Lower leg skin (tissue), 4 donors: ENCODE data around the gene WBP2. TPM values are rescaled to one million over a fixed set of nuclear protein-coding genes. Genes with fewer than 3 reads are reported as not detected.
A peak's percentile ranks its signal among the peaks of the same experiment; 100 is the strongest.

Source experiments
- DNase-seq, 2 donors: peaks; one replicate each; pipeline ENCODE4 v3.0.0-alpha.2; 2019; ENCODE audit warnings: low spot score in 2 of 2
- H3K4me3 ChIP-seq: fragments of 200-600 bp; sonication (generic); 2 replicates; pipeline ENCODE4 v1.5.1; 2017; ENCODE audit warnings: mild to moderate bottlenecking, low read depth; ENCODE audit not compliant: poor library complexity, severe bottlenecking
- POLR2A ChIP-seq, 2 donors: fragments of 450-650 bp; IDR thresholded peaks; one replicate each; pipeline ENCODE4 v1.6.1; 2016 to 2017; ENCODE audit warnings: antibody characterized with exemption in 2 of 2, mild to moderate bottlenecking in 1 of 2, moderate library complexity in 1 of 2
- WGBS, 2 donors: methylation state at CpG; one replicate each; pipeline ENCODE4 v1.1.5; 2018; 5-methylcytosine and 5-hydroxymethylcytosine counted together
- intact Hi-C: fragments of 100-400 bp; cut with DNase I; formaldehyde crosslinking; loops from one replicate; pipeline ENCODE4 v1.15.0; 2023; ENCODE audit warnings: low total_unique reads
- total RNA-seq, 4 donors: library from RNA; depleted of rRNA; stranded (reverse); fragments of >200 nt; gene quantifications; one replicate each; pipeline ENCODE4 v1.1.0, GENCODE V29; 2016
- TF ChIP-seq, protein P1 (sequence below), 3 donors: fragments of 450-650 bp; IDR thresholded peaks; one replicate each; pipeline ENCODE4 v1.5.1; 2016; ENCODE audit warnings: antibody characterized with exemption in 3 of 3, mild to moderate bottlenecking in 3 of 3, moderate library complexity in 2 of 3

WBP2 gene
- total RNA-seq, 4 donors from 2014 or later, result 74.2 to 149 (median 93.8) TPM

DNA sequence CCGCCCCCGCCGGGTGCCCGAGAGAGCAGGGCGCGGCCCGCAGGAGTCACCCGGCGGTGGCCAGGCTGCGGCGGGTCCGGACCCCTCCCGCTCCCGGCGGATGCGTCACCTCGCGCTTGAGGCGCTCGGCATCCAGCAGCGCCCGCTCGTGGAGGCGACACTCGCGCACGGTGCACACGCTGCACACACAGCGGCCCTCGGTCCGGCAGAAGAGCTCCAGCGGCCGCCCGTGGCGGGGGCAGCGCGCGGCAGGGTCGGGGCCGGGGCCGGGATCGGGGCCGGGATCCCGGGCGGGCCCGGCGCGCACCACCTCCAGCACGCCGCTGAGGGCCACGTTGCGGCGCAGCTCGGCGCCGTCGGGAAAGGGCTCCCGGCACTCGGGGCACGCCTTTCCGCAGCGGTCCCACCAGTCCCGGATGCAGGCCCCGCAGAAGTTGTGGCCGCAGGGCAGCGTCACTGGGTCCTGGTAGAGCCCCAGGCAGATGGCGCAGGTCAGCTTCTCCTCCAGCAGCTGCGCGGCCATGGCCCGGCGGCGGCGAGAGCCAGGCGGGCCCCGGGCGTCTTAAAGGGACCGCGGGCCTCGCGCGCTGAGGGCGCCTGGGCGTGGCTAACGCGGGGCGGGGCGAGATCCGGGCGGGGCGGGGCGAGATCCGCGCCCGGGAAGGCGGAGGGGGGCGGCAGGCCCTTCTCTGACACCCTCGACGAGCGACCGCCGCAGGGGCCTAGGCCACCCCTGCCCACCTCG lies 41.5 kb upstream of the WBP2 start, which contains the start of gene TRIM65:
TRIM65 (minus strand) TSS at position 537 of the 745 bp plus-strand sequence; CDS start at position 523, 14 bp downstream.
- WGBS, 2 donors, result 0 to 1% methylated on average over 24 to 68 of the region's 102 CpGs
- TF ChIP-seq POLR2A (IDR thresholded peaks at IDR 0.05), result no peak
- TF ChIP-seq, protein P1, sequence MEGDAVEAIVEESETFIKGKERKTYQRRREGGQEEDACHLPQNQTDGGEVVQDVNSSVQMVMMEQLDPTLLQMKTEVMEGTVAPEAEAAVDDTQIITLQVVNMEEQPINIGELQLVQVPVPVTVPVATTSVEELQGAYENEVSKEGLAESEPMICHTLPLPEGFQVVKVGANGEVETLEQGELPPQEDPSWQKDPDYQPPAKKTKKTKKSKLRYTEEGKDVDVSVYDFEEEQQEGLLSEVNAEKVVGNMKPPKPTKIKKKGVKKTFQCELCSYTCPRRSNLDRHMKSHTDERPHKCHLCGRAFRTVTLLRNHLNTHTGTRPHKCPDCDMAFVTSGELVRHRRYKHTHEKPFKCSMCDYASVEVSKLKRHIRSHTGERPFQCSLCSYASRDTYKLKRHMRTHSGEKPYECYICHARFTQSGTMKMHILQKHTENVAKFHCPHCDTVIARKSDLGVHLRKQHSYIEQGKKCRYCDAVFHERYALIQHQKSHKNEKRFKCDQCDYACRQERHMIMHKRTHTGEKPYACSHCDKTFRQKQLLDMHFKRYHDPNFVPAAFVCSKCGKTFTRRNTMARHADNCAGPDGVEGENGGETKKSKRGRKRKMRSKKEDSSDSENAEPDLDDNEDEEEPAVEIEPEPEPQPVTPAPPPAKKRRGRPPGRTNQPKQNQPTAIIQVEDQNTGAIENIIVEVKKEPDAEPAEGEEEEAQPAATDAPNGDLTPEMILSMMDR (IDR thresholded peaks at IDR 0.05), result no peak
- peak; percentile 81 to 97 for DNase-seq

DNA sequence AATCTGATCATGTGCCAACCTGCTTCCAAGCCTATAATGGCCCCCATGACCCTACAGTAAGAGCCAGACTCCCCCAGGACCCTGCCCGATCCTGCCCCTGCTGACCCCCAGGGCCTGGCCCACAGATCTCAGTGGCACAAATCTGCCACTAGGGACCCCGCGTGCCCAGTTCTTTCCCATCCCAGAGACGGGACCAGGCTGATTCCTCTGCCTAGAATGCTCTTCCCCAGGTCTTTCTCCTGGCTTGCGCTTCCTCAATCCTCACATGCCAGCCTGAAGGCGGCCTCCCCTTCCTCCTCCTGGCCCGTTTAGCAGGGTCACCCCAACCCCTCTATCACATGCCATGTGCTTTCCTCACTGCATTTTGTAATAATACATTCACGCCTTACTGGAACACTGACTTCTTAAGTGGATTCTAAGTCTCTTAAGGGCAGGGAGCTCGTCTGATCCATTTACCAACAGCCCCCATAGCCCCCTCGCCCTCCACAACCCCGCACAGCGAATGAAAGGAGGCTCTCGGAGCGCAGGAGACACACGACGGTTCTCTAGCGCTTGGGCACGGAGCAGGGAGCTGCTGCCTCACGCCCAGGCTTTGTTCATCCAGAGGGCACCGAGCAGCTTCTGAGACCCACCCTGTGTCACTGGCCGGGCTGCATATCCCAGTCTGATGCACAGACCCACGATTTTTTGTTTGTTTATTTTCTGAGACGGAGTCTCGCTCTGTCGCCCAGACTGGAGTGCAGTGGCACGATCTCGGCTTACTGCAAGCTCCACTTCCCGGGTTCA lies 40.4 kb upstream of the WBP2 start:
- DNase-seq, result peak in 1 of 2 donors; percentile 87
- 14 to 16% methylated on average over 27 to 28 of the region's 28 CpGs for whole genome bisulfite sequencing, 2 donors

More for the DNA sequence above, 41.5 kb upstream of the WBP2 start, which contains the start of gene TRIM65:
- intact Hi-C loops, result no loop called here
- peak within 1 kb of the TSS; percentile 64 for H3K4me3 ChIP-seq

DNA sequence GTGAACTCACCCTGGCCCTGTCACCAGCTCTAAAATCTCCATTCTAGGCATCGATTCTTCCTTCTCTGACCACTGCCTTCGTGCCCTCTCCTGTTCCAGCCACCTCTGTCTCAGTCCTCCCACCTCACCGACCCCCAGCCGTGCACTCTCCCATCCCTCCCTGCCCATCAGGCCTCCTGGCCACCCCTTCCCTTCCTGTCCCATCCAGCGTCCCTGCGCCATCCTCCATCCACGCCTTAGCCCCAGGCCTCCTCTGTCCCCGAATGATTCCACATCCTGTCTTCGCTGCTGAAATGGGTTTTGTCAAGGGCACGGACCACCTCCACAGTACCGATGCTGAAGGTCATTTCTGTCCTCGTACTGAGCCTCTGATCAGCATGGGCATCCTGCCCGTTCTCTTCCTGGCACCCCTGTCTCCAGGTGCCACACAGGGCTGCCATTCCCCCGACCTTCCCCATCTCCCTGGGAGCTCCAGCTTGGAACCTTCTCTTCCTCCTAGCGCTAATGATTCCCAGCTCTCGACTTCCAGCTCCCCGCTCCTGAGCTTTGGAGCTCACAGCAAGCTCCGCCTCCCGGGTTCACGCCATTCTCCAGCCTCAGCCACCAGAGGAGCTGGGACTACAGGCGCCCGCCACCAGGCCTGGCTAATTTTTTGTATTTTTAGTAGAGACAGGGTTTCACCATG lies 39.1 kb upstream of the WBP2 start:
- 61 to 64% methylated on average over 22 of the region's 22 CpGs for WGBS, 2 donors
- TF ChIP-seq, protein P1 (IDR thresholded peaks at IDR 0.05), result no peak
- TF ChIP-seq POLR2A (IDR thresholded peaks at IDR 0.05), result no peak
- H3K4me3 ChIP-seq, result no peak overlapping the region
- DNase-seq, result peak in 1 of 2 donors; percentile 79
- intact Hi-C loops, result no loop called here

More for the DNA sequence above, 40.4 kb upstream of the WBP2 start:
- intact Hi-C loops, result no loop called here
- TF ChIP-seq, protein P1 (IDR thresholded peaks at IDR 0.05), result peak in 1 of 3 donors; percentile 13
- TF ChIP-seq POLR2A (IDR thresholded peaks at IDR 0.05), result no peak
- H3K4me3 ChIP-seq, result peak overlapping the region; percentile 64

DNA sequence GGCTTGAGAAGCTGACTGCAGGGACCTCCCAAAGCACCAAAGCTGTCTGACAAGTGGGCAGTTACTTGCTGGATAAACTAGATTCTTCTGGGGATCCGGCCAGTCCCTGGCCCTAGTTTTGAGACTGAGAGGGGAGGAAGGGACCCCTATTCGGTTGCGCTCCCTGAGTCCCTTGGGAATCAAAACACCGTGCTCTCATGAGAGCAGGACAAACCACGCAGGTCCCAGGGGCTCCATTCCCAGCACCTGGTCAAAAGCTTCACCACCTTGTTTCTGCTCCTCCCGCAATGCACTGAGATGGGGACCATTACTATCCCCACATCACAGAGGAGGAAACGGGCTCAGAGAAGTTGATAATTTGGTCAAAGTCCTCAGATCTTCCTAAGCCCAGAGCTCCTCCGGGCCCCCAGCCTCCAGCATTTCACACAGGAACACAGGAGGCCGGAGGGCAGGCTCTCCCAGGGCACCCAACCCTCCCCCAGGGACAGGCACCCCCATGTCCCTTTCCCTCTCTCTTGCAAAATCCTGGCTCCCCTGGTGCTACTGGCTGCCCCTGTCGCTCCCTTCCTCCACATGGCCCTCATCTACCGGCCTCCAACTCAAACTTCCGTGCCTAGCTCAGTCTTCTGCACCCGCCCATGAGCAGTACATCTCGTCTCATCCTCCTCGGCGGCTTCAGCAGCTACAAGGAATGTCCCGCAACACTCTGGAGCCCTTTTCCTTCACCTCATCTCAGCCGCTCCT lies 38.3 kb upstream of the WBP2 start:
- WGBS, 2 donors, result 88% methylated on average over 18 of the region's 18 CpGs
- DNase-seq, result no peak
- H3K4me3 ChIP-seq, result no peak overlapping the region
- TF ChIP-seq, protein P1 (IDR thresholded peaks at IDR 0.05), result no peak
- TF ChIP-seq POLR2A (IDR thresholded peaks at IDR 0.05), result no peak
- intact Hi-C loops, result no loop called here
